ENCODE measurements around the gene MYO5B.

DNA sequence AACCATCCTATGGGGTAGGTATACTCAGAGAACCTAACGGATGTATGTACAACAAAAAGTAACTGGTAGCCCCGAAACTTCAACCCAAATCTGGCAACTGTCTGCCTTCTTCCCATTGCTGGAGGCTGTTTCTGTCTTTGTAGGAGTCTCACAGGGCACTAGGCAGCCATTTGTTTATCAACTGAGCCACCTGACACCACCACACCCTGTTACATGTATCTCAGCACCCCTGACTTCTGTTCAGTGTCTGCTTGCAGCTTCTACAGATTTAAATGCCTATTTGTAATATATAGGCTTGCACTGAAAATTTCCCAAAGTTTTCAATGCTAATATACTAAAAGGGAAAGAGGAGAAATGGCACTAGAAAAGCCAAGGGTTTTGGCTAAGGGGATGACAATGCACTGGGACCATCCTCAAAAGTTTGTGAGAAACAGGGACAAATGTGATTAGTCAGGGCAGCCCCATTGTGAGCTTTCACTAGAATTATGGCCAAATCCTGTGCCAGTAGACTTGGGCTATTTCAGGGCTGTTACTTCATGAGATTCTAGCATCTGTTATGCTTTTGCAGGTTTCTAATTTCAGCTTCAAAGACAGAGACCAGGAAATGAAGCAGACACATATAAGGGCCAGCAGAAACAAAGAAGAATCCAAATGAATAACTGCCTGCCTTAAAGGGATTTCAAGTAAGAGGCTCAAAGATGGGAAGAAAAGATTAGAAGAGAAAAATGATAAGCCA lies 103.3 kb downstream of the MYO5B start:
- TF ChIP-seq MEF2A (IDR thresholded peaks at IDR 0.05; ENCODE audit: control insufficient read depth, low read depth, low read length) (no peak), TEAD4 (IDR thresholded peaks at IDR 0.05; ENCODE audit: low read length) (no peak), TEAD4 (CRISPR knock-in tag; IDR thresholded peaks at IDR 0.05; ENCODE audit: borderline replicate concordance) (no peak), MAFG (tag; conservative IDR thresholded peaks at IDR 0.05) (no peak), ZNF57 (CRISPR knock-in tag; IDR thresholded peaks at IDR 0.05) (no peak), NFATC3 (IDR thresholded peaks at IDR 0.05) (no peak), ADNP (tag; IDR thresholded peaks at IDR 0.05) (no peak), HDAC1 (IDR thresholded peaks at IDR 0.05) (no peak)
- TF ChIP-seq, protein P1, sequence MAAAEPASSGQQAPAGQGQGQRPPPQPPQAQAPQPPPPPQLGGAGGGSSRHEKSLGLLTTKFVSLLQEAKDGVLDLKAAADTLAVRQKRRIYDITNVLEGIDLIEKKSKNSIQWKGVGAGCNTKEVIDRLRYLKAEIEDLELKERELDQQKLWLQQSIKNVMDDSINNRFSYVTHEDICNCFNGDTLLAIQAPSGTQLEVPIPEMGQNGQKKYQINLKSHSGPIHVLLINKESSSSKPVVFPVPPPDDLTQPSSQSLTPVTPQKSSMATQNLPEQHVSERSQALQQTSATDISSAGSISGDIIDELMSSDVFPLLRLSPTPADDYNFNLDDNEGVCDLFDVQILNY (CRISPR knock-in tag; IDR thresholded peaks at IDR 0.05): no peak
- TF ChIP-seq, protein P2, sequence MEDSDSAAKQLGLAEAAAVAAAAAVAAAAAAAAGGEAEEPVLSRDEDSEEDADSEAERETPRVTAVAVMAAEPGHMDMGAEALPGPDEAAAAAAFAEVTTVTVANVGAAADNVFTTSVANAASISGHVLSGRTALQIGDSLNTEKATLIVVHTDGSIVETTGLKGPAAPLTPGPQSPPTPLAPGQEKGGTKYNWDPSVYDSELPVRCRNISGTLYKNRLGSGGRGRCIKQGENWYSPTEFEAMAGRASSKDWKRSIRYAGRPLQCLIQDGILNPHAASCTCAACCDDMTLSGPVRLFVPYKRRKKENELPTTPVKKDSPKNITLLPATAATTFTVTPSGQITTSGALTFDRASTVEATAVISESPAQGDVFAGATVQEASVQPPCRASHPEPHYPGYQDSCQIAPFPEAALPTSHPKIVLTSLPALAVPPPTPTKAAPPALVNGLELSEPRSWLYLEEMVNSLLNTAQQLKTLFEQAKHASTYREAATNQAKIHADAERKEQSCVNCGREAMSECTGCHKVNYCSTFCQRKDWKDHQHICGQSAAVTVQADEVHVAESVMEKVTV (CRISPR knock-in tag; IDR thresholded peaks at IDR 0.05): no peak
- TF ChIP-seq, protein P3, sequence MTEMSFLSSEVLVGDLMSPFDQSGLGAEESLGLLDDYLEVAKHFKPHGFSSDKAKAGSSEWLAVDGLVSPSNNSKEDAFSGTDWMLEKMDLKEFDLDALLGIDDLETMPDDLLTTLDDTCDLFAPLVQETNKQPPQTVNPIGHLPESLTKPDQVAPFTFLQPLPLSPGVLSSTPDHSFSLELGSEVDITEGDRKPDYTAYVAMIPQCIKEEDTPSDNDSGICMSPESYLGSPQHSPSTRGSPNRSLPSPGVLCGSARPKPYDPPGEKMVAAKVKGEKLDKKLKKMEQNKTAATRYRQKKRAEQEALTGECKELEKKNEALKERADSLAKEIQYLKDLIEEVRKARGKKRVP (CRISPR knock-in tag; IDR thresholded peaks at IDR 0.05): no peak
